ENCODE measurements around the gene NPBWR2. TPM values are rescaled to one million over a fixed set of nuclear protein-coding genes. Genes with fewer than 3 reads are reported as not detected.

NPBWR2 gene
- total RNA-seq, 6 experiments from 2014 or later, result not detected

DNA sequence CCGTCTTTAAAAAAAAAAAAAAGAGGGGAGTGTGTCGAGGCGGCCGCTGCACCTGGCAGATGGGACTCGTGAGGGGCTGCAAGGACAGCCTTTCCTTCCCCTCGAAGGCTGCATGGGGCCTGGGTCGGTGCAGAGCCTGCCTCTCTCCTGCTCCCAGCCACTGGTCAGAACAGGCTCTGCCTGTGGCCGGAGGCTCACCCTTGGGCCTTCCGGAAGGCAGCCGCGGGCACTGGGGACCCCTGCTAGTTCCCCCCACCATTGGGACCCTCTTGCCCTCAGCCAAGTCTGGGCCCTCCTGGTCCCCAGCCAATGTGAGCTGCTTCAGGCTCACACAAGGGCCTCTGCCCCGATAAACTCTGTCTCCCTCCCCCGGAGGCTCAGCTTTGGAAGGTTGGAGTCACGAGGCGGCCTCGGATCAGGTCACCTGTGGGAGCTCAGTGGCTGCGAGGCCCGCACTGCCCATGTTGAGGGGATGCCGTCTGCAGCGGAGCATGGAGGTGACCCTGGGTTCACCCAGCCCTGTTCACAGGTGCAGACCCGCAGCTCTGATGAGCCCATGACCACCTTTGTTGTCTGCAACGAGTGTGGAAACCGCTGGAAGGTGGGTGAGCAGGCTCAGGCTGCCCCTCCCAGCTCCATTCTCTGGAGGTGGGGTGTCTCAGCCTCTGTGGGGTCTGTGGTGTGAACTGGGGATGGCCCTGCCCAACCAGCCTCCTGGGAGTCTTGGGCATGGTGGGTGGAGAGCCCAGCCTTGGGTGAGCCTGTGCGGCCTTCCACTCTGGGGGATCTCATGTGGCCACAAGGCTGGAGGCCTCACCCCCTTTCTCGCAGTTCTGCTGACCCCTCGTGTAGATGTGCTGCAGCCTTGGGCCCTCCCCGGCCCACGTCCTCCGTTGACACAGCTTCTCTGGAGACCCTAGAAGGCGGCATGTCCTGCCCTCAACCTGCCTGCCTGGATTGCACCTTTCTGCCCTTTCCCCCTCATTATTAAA, 35.7 kb downstream of the NPBWR2 start:
- DNase-seq (no peak), ATAC-seq (no peak)
- H3K4me1 ChIP-seq, result peaks cover 0 to 11% (median 2%) of the 10 kb centered on the region in 4 donors
- TF ChIP-seq, protein P1, sequence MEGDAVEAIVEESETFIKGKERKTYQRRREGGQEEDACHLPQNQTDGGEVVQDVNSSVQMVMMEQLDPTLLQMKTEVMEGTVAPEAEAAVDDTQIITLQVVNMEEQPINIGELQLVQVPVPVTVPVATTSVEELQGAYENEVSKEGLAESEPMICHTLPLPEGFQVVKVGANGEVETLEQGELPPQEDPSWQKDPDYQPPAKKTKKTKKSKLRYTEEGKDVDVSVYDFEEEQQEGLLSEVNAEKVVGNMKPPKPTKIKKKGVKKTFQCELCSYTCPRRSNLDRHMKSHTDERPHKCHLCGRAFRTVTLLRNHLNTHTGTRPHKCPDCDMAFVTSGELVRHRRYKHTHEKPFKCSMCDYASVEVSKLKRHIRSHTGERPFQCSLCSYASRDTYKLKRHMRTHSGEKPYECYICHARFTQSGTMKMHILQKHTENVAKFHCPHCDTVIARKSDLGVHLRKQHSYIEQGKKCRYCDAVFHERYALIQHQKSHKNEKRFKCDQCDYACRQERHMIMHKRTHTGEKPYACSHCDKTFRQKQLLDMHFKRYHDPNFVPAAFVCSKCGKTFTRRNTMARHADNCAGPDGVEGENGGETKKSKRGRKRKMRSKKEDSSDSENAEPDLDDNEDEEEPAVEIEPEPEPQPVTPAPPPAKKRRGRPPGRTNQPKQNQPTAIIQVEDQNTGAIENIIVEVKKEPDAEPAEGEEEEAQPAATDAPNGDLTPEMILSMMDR (IDR thresholded peaks at IDR 0.05), result no peak
- TF ChIP-seq POLR2A (IDR thresholded peaks at IDR 0.05), result no peak
- no peak overlapping the region for H3K4me3 ChIP-seq
- intact Hi-C loops (cut with DNase I), result no loop called here
- H3K27ac ChIP-seq, result no peak overlapping the region
- H3K9me3 ChIP-seq, result no peaks in the 10 kb centered on the region
- no peaks in the 10 kb centered on the region for H3K27me3 ChIP-seq
- WGBS (ENCODE audit: insufficient coverage, low coverage, low lambda C conversion rate, missing lambda C conversion rate), result 80% methylated on average over 3 of the region's 30 CpGs
- H3K36me3 ChIP-seq, result peaks cover 0 to 16% (median 0%) of the 10 kb centered on the region in 4 donors

DNA sequence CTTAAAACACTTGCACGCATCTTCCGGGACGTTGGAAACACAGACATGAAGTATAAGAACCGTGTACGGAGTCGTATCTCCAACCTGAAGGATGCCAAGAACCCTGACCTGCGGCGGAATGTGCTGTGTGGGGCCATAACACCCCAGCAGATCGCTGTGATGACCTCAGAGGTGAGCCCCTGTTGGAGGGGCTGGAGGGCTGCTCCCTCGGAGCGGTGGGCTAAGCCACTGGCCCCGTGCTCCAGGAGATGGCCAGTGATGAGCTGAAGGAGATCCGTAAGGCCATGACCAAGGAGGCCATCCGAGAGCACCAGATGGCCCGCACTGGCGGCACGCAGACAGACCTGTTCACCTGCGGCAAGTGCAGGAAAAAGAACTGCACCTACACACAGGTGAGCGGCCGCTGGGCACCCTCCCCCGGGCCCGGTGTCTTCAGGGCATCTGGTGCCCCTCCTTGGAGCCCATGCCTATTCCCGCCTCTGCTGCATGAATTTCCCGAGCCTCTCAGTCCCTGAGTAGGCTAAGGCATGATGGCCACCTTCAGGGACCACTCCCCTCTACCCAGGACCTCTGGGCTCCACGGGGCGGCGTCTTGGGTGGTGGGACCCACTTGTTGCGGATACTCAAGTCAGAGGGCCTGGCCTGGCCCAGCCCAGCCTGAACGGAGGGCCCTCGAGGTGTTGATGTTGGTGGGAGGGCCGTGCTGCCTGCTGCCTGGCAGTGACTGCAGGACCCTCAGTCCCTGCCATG, 36.9 kb downstream of the NPBWR2 start:
- TF ChIP-seq POLR2A (IDR thresholded peaks at IDR 0.05), result no peak
- TF ChIP-seq, protein P1 (IDR thresholded peaks at IDR 0.05), result no peak
- intact Hi-C loops (cut with DNase I), result no loop called here
- H3K36me3 ChIP-seq, result peaks cover 0 to 16% (median 0%) of the 10 kb centered on the region in 4 donors
- DNase-seq (no peak), ATAC-seq (no peak)
- H3K27ac ChIP-seq, result no peak overlapping the region
- H3K9me3 ChIP-seq, result no peaks in the 10 kb centered on the region
- WGBS (ENCODE audit: insufficient coverage, low coverage, low lambda C conversion rate, missing lambda C conversion rate), result 90% methylated on average over 6 of the region's 31 CpGs
- H3K4me3 ChIP-seq, result no peak overlapping the region
- H3K27me3 ChIP-seq, result no peaks in the 10 kb centered on the region
- peaks cover 0 to 23% (median 8%) of the 10 kb centered on the region in 4 donors for H3K4me1 ChIP-seq

DNA sequence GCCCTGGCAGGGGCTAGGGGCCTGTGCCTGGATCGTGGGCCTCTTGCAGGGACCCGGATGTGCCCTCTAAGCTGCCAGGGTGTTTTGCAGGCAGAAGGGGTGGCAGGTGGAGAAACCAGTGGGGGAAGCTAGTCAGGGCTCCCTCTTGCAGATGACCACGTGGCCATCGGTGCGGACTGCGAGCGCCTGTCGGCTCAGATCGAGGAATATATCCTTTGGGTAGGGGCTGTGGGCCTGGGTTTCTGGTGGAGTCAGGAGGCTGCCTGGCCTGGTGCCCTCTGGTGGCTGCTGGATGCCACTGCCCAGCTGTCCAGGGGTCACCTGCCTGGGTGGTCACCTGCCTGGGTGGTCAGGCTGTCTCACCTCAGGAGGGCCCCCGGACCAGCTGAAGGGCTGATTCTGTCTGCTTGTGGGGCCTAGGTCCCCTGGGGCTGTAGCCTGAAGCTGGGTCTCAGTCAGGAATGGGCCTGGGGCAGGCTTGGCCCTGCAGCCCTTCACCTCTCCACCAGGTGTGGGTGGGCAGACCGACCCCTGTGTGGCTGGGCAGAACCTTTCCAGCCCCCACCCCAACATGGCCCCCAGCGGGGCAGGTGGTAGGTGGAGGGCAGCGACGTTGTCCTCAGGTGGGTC, 37.6 kb downstream of the NPBWR2 start:
- DNase-seq, result no peak

DNA sequence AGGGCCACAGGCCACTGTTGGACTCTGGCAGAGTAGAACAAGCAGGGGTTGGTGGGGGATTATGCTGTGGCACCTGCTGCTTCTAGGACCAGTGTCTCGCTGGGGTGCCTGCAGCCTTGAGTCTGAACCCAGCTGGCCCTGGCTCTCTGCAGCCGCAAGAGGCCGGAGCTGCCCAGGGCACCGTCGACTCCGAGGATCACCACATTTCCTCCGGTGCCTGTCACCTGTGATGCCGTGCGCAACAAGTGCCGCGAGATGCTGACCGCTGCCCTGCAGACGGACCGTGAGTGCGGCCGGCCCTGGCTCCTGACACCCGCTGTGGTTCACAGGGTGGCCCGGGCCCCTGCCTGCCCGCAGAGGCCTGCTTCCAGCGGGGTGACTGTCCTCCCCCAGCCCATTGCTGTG, 38.2 kb downstream of the NPBWR2 start:
- TF ChIP-seq, protein P1 (IDR thresholded peaks at IDR 0.05), result no peak
- no peak for TF ChIP-seq POLR2A (IDR thresholded peaks at IDR 0.05)
- no peak for DNase-seq
- Histone ChIP-seq H3K4me3 (no peak overlapping the region), H3K36me3 (peaks cover 0 to 16% (median 0%) of the 10 kb centered on the region in 4 donors), H3K4me1 (peaks cover 0 to 33% (median 13%) of the 10 kb centered on the region in 4 donors), H3K27ac (no peak overlapping the region), H3K27me3 (no peaks in the 10 kb centered on the region), H3K9me3 (no peaks in the 10 kb centered on the region)
- no CpG with 5 or more reads among the region's 20 CpGs for WGBS (ENCODE audit: insufficient coverage, low coverage, low lambda C conversion rate, missing lambda C conversion rate)
- intact Hi-C loops (cut with DNase I), result no loop called here
- no peak for ATAC-seq

More for the DNA sequence above, 37.6 kb downstream of the NPBWR2 start:
- intact Hi-C loops (cut with DNase I), result no loop called here
- TF ChIP-seq, protein P1 (IDR thresholded peaks at IDR 0.05), result peak; percentile 55 to 63 (median 62)
- TF ChIP-seq POLR2A (IDR thresholded peaks at IDR 0.05), result no peak
- peak in 1 of 4 donors; percentile 30 for ATAC-seq
- WGBS (ENCODE audit: insufficient coverage, low coverage, low lambda C conversion rate, missing lambda C conversion rate), result 60% methylated on average over 1 of the region's 14 CpGs
- peaks cover 0 to 16% (median 0%) of the 10 kb centered on the region in 4 donors for H3K36me3 ChIP-seq
- H3K4me1 ChIP-seq, result peaks cover 0 to 27% (median 10%) of the 10 kb centered on the region in 4 donors
- H3K27ac ChIP-seq, result no peak overlapping the region
- no peaks in the 10 kb centered on the region for H3K9me3 ChIP-seq
- H3K4me3 ChIP-seq, result no peak overlapping the region
- no peaks in the 10 kb centered on the region for H3K27me3 ChIP-seq

Measured in right lobe of liver (tissue), 6 donors.